GM12878 (cell line): ENCODE data around the gene NDUFC2. TPM values are rescaled to one million over a fixed set of nuclear protein-coding genes. Genes with fewer than 3 reads are reported as not detected.

Source experiments
- ATAC-seq: fragments of 200-7000 bp; cut with Tn5 transposase; 3 replicates; pipeline ENCODE4 v1.9.1; 2020; ENCODE audit warnings: mild to moderate bottlenecking, moderate library complexity
- BruUV-seq: library from RNA; stranded (reverse); fragments of 400-500 nt; replicated peaks from 2 replicates; lab custom pipeline; 2021; lab: Mats Ljungman, UMichigan
- CTCF ChIA-PET: fragments of 300-600 bp; sonication (Branson Sonifier 250); formaldehyde crosslinking; extraction: SDS; loops from one replicate; lab custom pipeline; 2021; ENCODE audit warnings: inconsistent platforms; lab: Yijun Ruan, JAX
- POLR2A ChIA-PET: fragments of 350-600 bp; formaldehyde crosslinking; extraction: SDS; loops from one replicate; lab custom pipeline; 2021; ENCODE audit warnings: inconsistent platforms; lab: Charles Lee
- RAD21 ChIA-PET: fragments of 300-600 bp; sonication (Branson Sonifier 250); formaldehyde crosslinking; loops from one replicate; lab custom pipeline; 2023; ENCODE audit warnings: antibody characterized with exemption; ENCODE audit not compliant: unreplicated experiment; lab: Charles Lee
- SMC1A ChIA-PET: fragments of 300-600 bp; sonication (Branson Sonifier 250); formaldehyde crosslinking; loops from one replicate; lab custom pipeline; 2023; ENCODE audit not compliant: unreplicated experiment, uncharacterized antibody; lab: Charles Lee
- DNase-seq: peaks from one replicate; pipeline ENCODE4 v3.0.0-alpha.2; 2011; ENCODE audit warnings: low read depth, low spot score
- FAIRE-seq: peaks from 3 replicates; lab custom pipeline; 2011; peaks lifted over from hg19 to GRCh38; lab: Jason Lieb, UNC
- H2AFZ ChIP-seq: 2 replicates; pipeline ENCODE4 v1.6.0; 2011; ENCODE audit warnings: low read depth, low read length, control low read depth; ENCODE audit not compliant: control insufficient read depth
- H3K27ac ChIP-seq: 2 replicates; pipeline ENCODE4 v1.5.1; 2011; ENCODE audit warnings: control low read depth; ENCODE audit not compliant: control insufficient read depth, insufficient read depth
- H3K27me3 ChIP-seq, 2 experiments: replicated peaks in 1 of 2; 2 replicates each; pipeline versions ENCODE4 v1.6.0 to v1.6.1; 2011; ENCODE audit warnings: low read length in 1 of 2; ENCODE audit not compliant: control insufficient read depth in 2 of 2, insufficient read depth in 2 of 2
- H3K36me3 ChIP-seq, 2 experiments: 2 replicates each; pipeline ENCODE4 v1.5.1; 2011; ENCODE audit warnings: low read length in 1 of 2; ENCODE audit not compliant: control insufficient read depth in 2 of 2, insufficient read depth in 2 of 2
- H3K4me1 ChIP-seq: 2 replicates; pipeline ENCODE4 v1.6.1; 2011; ENCODE audit warnings: mild to moderate bottlenecking, low read length, moderate library complexity, mixed read lengths; ENCODE audit not compliant: control insufficient read depth, insufficient read depth
- H3K4me2 ChIP-seq: 2 replicates; pipeline ENCODE4 v1.6.0; 2011; ENCODE audit warnings: control low read depth; ENCODE audit not compliant: control insufficient read depth, insufficient read depth
- H3K4me3 ChIP-seq: fragments of 200-600 bp; sonication (generic); 2 replicates; pipeline ENCODE4 v1.5.1; 2016
- H3K79me2 ChIP-seq: 2 replicates; pipeline ENCODE4 v1.6.0; 2011; ENCODE audit warnings: low read length; ENCODE audit not compliant: control insufficient read depth, insufficient read depth
- H3K9ac ChIP-seq: 2 replicates; pipeline ENCODE4 v1.8.0; 2011; ENCODE audit warnings: low read length, control low read depth, mixed read lengths; ENCODE audit not compliant: control insufficient read depth, insufficient read depth
- H3K9me3 ChIP-seq: replicated peaks from 3 replicates; pipeline ENCODE4 v1.5.1; 2011; ENCODE audit warnings: mild to moderate bottlenecking, low read length; ENCODE audit not compliant: control insufficient read depth, insufficient read depth
- H4K20me1 ChIP-seq: 2 replicates; pipeline ENCODE4 v1.6.0; 2011; ENCODE audit not compliant: control insufficient read depth, insufficient read depth
- CBX5 ChIP-seq: sonication (generic); IDR thresholded peaks from 2 replicates; pipeline ENCODE4 v1.6.1; 2016; ENCODE audit warnings: low read depth, moderate library complexity, mild to moderate bottlenecking, inconsistent platforms
- LARP7 ChIP-seq: fragments of 450-650 bp; IDR thresholded peaks from 2 replicates; pipeline ENCODE4 v1.6.1; 2017; ENCODE audit warnings: mild to moderate bottlenecking
- MTA3 ChIP-seq: IDR thresholded peaks from 2 replicates; pipeline ENCODE4 v1.6.1; 2012; ENCODE audit warnings: low read length, inconsistent platforms, borderline replicate concordance
- NRF1 ChIP-seq: conservative IDR thresholded peaks from 2 replicates; pipeline ENCODE4 v1.6.1; 2011; ENCODE audit warnings: mild to moderate bottlenecking, low read depth, low read length, improper control_type of control experiment
- RCOR1 ChIP-seq: conservative IDR thresholded peaks from 2 replicates; pipeline ENCODE4 v1.6.1; 2012; ENCODE audit warnings: low read depth, low read length, improper control_type of control experiment
- STAT3 ChIP-seq: IDR thresholded peaks from 2 replicates; pipeline ENCODE4 v1.6.1; 2011; ENCODE audit warnings: low read depth, low read length, improper control_type of control experiment
- TCF3 ChIP-seq: IDR thresholded peaks from 2 replicates; pipeline ENCODE4 v1.6.1; 2012; ENCODE audit warnings: low read depth, mild to moderate bottlenecking, low read length, borderline replicate concordance; ENCODE audit not compliant: insufficient read depth
- TCF7 ChIP-seq: IDR thresholded peaks from 2 replicates; pipeline ENCODE4 v1.6.1; 2014; ENCODE audit warnings: antibody characterized with exemption, borderline replicate concordance
- ZNF217 ChIP-seq: fragments of 450-650 bp; IDR thresholded peaks from 2 replicates; pipeline ENCODE4 v1.6.1; 2017; ENCODE audit warnings: antibody characterized with exemption, mild to moderate bottlenecking
- ZNF622 ChIP-seq: fragments of 450-650 bp; IDR thresholded peaks from 2 replicates; pipeline ENCODE4 v1.6.1; 2017; ENCODE audit warnings: mild to moderate bottlenecking, inconsistent platforms
- ZSCAN29 ChIP-seq: fragments of 450-650 bp; IDR thresholded peaks from 2 replicates; pipeline ENCODE4 v1.6.1; 2017; ENCODE audit warnings: mild to moderate bottlenecking, moderate library complexity
- WGBS: methylation state at CpG from one replicate; pipeline ENCODE4 v1.1.6; 2016; ENCODE audit warnings: low lambda C conversion rate; ENCODE audit not compliant: insufficient replicate concordance, insufficient coverage; ENCODE audit errors: missing lambda C conversion rate; 5-methylcytosine and 5-hydroxymethylcytosine counted together
- in situ Hi-C: fragments of 300-500 bp; cut with MboI; formaldehyde crosslinking; loops from 9 replicates; pipeline ENCODE4 v1.14.3; 2018; ENCODE audit warnings: mixed read lengths
- intact Hi-C: fragments of 100-400 bp; cut with micrococcal nuclease; formaldehyde crosslinking; loops from one replicate; pipeline ENCODE4 v1.14.2; 2022; ENCODE audit not compliant: unreplicated experiment
- polyA plus RNA-seq, 11 experiments: library from polyadenylated mRNA; depleted of rRNA in 4 of 11; unstranded in 6 of 11; stranded (reverse) in 5 of 11; fragments of >200 nt; fragmentation: Nextera tagmentation in 4 of 11; fragmentation: Illumina TruSeq in 1 of 11; extraction: Ambion mirVana in 4 of 11; extraction: Trizol in 1 of 11; gene quantifications; 1 replicate in 1 of 11; 2 replicates in 10 of 11; pipeline versions ENCODE4 v1.2.1 to v1.2.3, GENCODE V29; 2011 to 2016; ENCODE audit warnings: inconsistent platforms in 2 of 11, missing spikeins in 2 of 11, low read depth in 1 of 11
- total RNA-seq, 4 experiments: library from RNA; depleted of rRNA in 3 of 4; stranded (reverse); fragments of >200 nt in 3 of 4; fragmentation: Illumina TruSeq in 1 of 4; extraction: Trizol in 1 of 4; gene quantifications; 2 replicates each; pipeline versions ENCODE4 v1.2.1 to v1.2.3, GENCODE V29; 2013 to 2021
- TF ChIP-seq, protein P1 (sequence below): fragments of 450-650 bp; IDR thresholded peaks from 2 replicates; pipeline ENCODE4 v1.6.1; 2017; ENCODE audit warnings: antibody characterized with exemption, mild to moderate bottlenecking, moderate library complexity
- TF ChIP-seq, protein P2 (sequence below): IDR thresholded peaks from 2 replicates; pipeline ENCODE4 v1.6.1; 2012; ENCODE audit warnings: mild to moderate bottlenecking, low read depth, low read length

Gene NDUFC2
- total and polyA plus RNA-seq, 10 of the 15 experiments (the other 5 are each of a cell fraction or from before 2014, with no cell fraction given): 103 to 529 (median 192) TPM

DNA sequence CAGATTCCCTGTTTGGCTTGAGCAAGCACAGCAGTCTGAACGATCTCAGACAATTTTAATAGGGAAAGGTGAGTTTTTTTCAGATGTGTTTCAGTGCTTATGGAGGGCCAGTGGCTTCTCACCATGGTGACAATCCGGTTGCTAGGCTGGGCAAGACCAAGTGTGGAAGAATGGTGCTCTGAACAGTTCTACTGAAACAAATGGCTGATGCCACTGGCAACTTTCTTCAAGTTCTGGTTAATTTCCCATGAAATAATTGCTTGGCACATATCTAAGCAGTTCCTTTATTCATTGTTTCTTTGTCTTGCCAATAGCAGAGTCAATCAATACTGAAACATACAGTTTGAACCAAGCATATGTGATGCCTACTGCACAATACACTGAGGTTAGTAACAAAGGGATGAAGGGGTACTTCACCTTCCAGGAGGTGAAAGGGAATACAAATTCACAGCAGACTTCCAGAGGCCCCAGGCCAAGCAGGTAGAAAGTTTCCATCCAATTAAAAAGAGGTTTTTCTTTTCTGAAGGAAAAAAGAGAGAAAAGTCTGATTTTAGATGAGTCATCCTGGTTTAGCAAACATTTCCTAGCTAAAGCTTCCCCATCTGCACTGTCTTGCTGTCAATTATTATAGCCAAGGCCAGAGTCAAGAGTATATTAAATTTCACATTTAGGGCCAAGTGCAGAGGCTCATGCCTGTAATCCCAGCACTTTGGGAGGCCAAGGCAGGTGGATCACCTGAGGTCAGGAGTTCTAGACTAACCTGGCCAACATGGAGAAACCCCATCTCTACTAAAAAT, 21.2 kb upstream of the NDUFC2 start:
- no peaks in the 10 kb centered on the region for H3K79me2 ChIP-seq
- no peak for TF ChIP-seq TCF3
- no peak for TF ChIP-seq RCOR1
- no peak for TF ChIP-seq MTA3
- TF ChIP-seq STAT3: no peak
- TF ChIP-seq ZSCAN29: no peak
- TF ChIP-seq TCF7: no peak
- no peak for TF ChIP-seq ZNF217
- TF ChIP-seq, protein P1, sequence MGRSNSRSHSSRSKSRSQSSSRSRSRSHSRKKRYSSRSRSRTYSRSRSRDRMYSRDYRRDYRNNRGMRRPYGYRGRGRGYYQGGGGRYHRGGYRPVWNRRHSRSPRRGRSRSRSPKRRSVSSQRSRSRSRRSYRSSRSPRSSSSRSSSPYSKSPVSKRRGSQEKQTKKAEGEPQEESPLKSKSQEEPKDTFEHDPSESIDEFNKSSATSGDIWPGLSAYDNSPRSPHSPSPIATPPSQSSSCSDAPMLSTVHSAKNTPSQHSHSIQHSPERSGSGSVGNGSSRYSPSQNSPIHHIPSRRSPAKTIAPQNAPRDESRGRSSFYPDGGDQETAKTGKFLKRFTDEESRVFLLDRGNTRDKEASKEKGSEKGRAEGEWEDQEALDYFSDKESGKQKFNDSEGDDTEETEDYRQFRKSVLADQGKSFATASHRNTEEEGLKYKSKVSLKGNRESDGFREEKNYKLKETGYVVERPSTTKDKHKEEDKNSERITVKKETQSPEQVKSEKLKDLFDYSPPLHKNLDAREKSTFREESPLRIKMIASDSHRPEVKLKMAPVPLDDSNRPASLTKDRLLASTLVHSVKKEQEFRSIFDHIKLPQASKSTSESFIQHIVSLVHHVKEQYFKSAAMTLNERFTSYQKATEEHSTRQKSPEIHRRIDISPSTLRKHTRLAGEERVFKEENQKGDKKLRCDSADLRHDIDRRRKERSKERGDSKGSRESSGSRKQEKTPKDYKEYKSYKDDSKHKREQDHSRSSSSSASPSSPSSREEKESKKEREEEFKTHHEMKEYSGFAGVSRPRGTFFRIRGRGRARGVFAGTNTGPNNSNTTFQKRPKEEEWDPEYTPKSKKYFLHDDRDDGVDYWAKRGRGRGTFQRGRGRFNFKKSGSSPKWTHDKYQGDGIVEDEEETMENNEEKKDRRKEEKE: no peak
- no peak for TF ChIP-seq NRF1
- TF ChIP-seq, protein P2, sequence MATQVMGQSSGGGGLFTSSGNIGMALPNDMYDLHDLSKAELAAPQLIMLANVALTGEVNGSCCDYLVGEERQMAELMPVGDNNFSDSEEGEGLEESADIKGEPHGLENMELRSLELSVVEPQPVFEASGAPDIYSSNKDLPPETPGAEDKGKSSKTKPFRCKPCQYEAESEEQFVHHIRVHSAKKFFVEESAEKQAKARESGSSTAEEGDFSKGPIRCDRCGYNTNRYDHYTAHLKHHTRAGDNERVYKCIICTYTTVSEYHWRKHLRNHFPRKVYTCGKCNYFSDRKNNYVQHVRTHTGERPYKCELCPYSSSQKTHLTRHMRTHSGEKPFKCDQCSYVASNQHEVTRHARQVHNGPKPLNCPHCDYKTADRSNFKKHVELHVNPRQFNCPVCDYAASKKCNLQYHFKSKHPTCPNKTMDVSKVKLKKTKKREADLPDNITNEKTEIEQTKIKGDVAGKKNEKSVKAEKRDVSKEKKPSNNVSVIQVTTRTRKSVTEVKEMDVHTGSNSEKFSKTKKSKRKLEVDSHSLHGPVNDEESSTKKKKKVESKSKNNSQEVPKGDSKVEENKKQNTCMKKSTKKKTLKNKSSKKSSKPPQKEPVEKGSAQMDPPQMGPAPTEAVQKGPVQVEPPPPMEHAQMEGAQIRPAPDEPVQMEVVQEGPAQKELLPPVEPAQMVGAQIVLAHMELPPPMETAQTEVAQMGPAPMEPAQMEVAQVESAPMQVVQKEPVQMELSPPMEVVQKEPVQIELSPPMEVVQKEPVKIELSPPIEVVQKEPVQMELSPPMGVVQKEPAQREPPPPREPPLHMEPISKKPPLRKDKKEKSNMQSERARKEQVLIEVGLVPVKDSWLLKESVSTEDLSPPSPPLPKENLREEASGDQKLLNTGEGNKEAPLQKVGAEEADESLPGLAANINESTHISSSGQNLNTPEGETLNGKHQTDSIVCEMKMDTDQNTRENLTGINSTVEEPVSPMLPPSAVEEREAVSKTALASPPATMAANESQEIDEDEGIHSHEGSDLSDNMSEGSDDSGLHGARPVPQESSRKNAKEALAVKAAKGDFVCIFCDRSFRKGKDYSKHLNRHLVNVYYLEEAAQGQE: no peak
- no peak for TF ChIP-seq ZNF622
- TF ChIP-seq LARP7: no peak
- no peak for TF ChIP-seq CBX5
- in situ Hi-C loops (no loop called here), intact Hi-C loops (no loop called here)
- H3K36me3 ChIP-seq: peaks cover 2 to 16% of the 10 kb centered on the region in 2 experiments; a peak in 3 of 4 replicates
- H3K4me1 ChIP-seq: no peaks in the 10 kb centered on the region
- H3K4me2 ChIP-seq: no peak overlapping the region
- ChIA-PET SMC1A (no interaction called here), RAD21 (no interaction called here), POLR2A (no interaction called here), CTCF (no interaction called here)
- WGBS: 100% methylated on average over 2 of the region's 2 CpGs
- H3K27ac ChIP-seq: no peak overlapping the region
- H4K20me1 ChIP-seq: no peaks in the 10 kb centered on the region
- H3K9me3 ChIP-seq: no peaks in the 10 kb centered on the region
- H2AFZ ChIP-seq: no peak overlapping the region
- H3K9ac ChIP-seq: no peak overlapping the region
- H3K4me3 ChIP-seq: no peak overlapping the region
- FAIRE-seq: no peak
- no peak for ATAC-seq
- BruUV-seq: no TSS peak
- no peaks in the 10 kb centered on the region for H3K27me3 ChIP-seq
- DNase-seq: no peak
